Progenitor cell of endocrine pancreas (in vitro differentiated cells): ENCODE results near the gene ANXA3. TPM values are rescaled to one million over a fixed set of nuclear protein-coding genes. Genes with fewer than 3 reads are reported as not detected.

ENCODE experiments used
- DNase-seq: peaks from one replicate; pipeline ENCODE4 v3.0.0; 2021; ENCODE audit warnings: low spot score; ENCODE audit not compliant: unreplicated experiment
- H3K27ac Mint-ChIP-seq: 2 replicates; pipeline ENCODE4 v1.8.0; 2021; ENCODE audit warnings: mild to moderate bottlenecking, moderate library complexity, mixed read lengths
- H3K27me3 Mint-ChIP-seq: 2 replicates; pipeline ENCODE4 v1.8.0; 2021; ENCODE audit warnings: mixed read lengths
- H3K36me3 Mint-ChIP-seq: 2 replicates; pipeline ENCODE4 v1.8.0; 2022; ENCODE audit warnings: mixed read lengths; ENCODE audit not compliant: insufficient read depth
- H3K4me1 Mint-ChIP-seq: 2 replicates; pipeline ENCODE4 v1.8.0; 2021; ENCODE audit warnings: low read depth, mixed read lengths
- H3K4me3 Mint-ChIP-seq: 2 replicates; pipeline ENCODE4 v1.8.0; 2021; ENCODE audit warnings: low read depth, mild to moderate bottlenecking, moderate library complexity, mixed read lengths
- H3K9me3 Mint-ChIP-seq: 2 replicates; pipeline ENCODE4 v1.8.0; 2021; ENCODE audit warnings: low read depth, mixed read lengths
- total RNA-seq: library from RNA; stranded (reverse); gene quantifications from 2 replicates; pipeline ENCODE4 v1.2.1, GENCODE V29; 2021
- TF ChIP-seq, protein P1 (sequence below): fragments of 200-600 bp; sonication (generic); IDR thresholded peaks from one replicate; pipeline ENCODE4 v1.5.0; 2021; ENCODE audit warnings: antibody characterized with exemption, mild to moderate bottlenecking; ENCODE audit not compliant: unreplicated experiment

The ANXA3 gene
- total RNA-seq, 1 donor from 2014 or later = 108 TPM

DNA sequence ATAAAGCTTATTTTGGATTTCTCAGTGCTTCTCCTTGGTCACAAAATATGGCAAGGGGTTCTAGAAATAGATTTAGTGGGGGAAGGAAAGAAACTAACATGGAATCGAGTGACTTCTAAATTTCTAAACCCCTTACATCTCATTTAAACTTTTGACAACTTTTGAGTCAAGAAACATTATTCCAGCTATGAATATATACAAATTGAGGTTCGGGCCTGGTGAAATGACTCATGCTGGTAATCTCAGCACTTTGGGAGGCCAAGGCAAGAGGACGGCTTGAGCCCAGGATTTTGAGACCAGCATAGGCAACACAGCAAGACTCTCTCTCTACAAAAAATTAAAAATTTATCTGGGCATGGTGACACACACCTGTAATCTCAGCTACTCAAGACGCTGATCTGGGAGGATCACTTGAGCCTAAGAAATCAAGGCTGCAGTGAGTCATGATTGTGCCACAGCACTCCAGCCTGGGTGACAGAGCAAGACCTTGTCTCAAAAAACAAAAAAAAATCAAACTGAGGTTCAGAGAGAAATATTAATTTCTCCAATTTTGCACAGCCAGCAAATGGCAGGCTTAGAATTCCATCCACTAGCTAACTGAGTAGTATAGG is 99.8 kb downstream of the ANXA3 start:
- no peaks in the 10 kb centered on the region for H3K4me1 Mint-ChIP-seq
- TF ChIP-seq, protein P1, sequence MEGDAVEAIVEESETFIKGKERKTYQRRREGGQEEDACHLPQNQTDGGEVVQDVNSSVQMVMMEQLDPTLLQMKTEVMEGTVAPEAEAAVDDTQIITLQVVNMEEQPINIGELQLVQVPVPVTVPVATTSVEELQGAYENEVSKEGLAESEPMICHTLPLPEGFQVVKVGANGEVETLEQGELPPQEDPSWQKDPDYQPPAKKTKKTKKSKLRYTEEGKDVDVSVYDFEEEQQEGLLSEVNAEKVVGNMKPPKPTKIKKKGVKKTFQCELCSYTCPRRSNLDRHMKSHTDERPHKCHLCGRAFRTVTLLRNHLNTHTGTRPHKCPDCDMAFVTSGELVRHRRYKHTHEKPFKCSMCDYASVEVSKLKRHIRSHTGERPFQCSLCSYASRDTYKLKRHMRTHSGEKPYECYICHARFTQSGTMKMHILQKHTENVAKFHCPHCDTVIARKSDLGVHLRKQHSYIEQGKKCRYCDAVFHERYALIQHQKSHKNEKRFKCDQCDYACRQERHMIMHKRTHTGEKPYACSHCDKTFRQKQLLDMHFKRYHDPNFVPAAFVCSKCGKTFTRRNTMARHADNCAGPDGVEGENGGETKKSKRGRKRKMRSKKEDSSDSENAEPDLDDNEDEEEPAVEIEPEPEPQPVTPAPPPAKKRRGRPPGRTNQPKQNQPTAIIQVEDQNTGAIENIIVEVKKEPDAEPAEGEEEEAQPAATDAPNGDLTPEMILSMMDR = no peak
- no peak overlapping the region for H3K27ac Mint-ChIP-seq
- DNase-seq = no peak
- no peaks in the 10 kb centered on the region for H3K9me3 Mint-ChIP-seq
- H3K36me3 Mint-ChIP-seq = no peaks in the 10 kb centered on the region
- H3K4me3 Mint-ChIP-seq = no peak overlapping the region
- H3K27me3 Mint-ChIP-seq = no peaks in the 10 kb centered on the region

DNA sequence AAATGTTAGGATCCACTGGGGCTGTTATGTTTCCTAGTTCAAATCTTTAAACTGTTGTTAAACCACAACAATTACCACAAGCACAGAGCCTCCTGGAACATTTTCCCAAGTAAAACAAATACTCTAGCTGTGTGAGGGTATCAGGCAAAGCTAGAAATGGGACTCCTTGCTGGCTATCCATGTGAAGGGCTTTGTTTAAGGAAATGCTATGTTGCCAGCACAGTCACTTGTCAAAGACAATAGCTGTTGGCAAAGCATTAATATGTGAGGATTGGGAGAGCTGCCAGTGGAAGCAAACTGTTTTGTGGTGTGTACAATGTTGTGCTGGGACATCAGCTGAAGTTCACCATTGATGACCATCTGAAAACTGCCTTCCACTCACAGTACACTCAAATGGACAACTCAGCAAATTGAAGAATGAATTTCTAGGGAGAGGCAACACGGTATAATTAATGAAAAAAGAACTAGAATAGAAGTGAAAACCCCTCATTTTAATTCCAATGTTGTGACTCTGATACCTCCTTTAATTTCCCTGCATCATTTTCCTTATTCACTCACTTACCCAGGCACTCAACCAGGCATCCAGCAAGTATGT is 100.8 kb downstream of the ANXA3 start:
- TF ChIP-seq, protein P1 = no peak
- no peak overlapping the region for H3K4me3 Mint-ChIP-seq
- H3K9me3 Mint-ChIP-seq = no peaks in the 10 kb centered on the region
- H3K36me3 Mint-ChIP-seq = no peaks in the 10 kb centered on the region
- no peaks in the 10 kb centered on the region for H3K27me3 Mint-ChIP-seq
- DNase-seq = no peak
- no peak overlapping the region for H3K27ac Mint-ChIP-seq
- no peaks in the 10 kb centered on the region for H3K4me1 Mint-ChIP-seq

DNA sequence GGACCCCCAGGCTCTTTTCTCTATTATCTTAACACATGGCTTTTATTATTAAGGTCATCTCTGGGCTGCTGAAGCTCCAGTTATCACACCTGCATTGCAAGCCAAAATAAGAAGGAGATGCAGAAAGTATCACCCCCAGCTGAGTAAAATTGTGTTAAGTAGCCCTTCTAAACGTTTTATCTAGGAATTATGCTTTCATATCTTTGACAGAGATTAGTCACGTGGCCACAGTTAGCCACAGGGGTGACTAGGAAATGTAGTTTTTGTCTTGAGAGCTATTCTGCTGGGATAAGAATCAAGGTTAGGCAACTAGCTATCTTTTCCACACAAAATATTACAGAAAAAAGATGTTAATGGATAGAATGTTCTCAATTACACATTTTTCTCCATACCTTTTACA is 102.1 kb downstream of the ANXA3 start:
- no peaks in the 10 kb centered on the region for H3K36me3 Mint-ChIP-seq
- H3K27me3 Mint-ChIP-seq = no peaks in the 10 kb centered on the region
- DNase-seq = no peak
- no peak overlapping the region for H3K4me3 Mint-ChIP-seq
- no peak overlapping the region for H3K27ac Mint-ChIP-seq
- TF ChIP-seq, protein P1 = no peak
- H3K4me1 Mint-ChIP-seq = no peaks in the 10 kb centered on the region
- no peaks in the 10 kb centered on the region for H3K9me3 Mint-ChIP-seq

DNA sequence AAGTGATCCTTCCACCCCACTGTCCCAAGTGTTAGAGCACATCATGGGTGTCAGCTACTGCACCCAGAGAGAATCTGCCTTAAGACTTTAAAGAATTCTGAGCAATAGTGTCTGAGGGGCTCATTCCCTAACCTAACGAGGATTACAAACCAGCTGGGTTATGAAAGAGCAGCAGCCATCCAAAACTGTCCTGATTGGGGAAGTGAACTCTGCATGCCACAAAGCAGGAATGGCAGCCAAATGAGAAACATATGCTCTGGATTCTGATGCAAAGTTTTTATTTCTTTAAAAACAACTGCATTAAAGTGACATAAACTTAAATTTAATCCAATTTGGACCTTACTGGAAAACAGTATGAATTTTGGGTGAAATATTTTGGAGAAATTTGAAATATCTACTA is 103.2 kb downstream of the ANXA3 start:
- no peaks in the 10 kb centered on the region for H3K4me1 Mint-ChIP-seq
- H3K36me3 Mint-ChIP-seq = no peaks in the 10 kb centered on the region
- H3K4me3 Mint-ChIP-seq = no peak overlapping the region
- no peak for DNase-seq
- no peaks in the 10 kb centered on the region for H3K9me3 Mint-ChIP-seq
- no peak overlapping the region for H3K27ac Mint-ChIP-seq
- no peaks in the 10 kb centered on the region for H3K27me3 Mint-ChIP-seq
- TF ChIP-seq, protein P1 = no peak

DNA sequence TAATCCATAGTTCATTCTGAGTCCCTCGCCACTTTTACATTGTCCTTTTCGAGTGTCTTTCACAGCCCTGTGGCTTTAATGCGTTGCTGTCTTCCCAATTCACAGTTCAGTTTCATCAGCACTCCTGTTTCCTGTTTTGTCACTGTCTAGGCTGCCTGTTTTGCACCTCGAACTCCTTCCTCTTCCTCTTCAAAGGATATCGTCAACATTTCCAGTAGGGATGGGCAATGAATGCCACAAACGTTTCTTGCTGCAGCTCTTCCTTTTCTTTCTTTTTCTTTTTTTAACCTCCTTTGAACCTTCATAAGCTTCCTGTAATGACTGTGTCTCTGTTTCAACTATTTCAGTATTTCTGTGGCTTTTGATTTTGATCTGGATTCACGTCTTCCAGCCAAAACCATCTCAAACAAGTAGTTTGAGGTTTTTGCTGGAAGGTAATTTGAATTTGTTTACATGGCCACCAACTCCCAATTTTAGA is 105.4 kb downstream of the ANXA3 start:
- no peak overlapping the region for H3K4me3 Mint-ChIP-seq

More for the DNA sequence above, 105.4 kb downstream of the ANXA3 start:
- DNase-seq = no peak
- H3K27ac Mint-ChIP-seq = no peak overlapping the region
- no peaks in the 10 kb centered on the region for H3K36me3 Mint-ChIP-seq
- peaks cover 9% of the 10 kb centered on the region for H3K4me1 Mint-ChIP-seq
- H3K9me3 Mint-ChIP-seq = no peaks in the 10 kb centered on the region
- H3K27me3 Mint-ChIP-seq = no peaks in the 10 kb centered on the region
- TF ChIP-seq, protein P1 = no peak
